ENCODE results near the gene AHCYL2.

- TF ChIP-seq, protein P1, sequence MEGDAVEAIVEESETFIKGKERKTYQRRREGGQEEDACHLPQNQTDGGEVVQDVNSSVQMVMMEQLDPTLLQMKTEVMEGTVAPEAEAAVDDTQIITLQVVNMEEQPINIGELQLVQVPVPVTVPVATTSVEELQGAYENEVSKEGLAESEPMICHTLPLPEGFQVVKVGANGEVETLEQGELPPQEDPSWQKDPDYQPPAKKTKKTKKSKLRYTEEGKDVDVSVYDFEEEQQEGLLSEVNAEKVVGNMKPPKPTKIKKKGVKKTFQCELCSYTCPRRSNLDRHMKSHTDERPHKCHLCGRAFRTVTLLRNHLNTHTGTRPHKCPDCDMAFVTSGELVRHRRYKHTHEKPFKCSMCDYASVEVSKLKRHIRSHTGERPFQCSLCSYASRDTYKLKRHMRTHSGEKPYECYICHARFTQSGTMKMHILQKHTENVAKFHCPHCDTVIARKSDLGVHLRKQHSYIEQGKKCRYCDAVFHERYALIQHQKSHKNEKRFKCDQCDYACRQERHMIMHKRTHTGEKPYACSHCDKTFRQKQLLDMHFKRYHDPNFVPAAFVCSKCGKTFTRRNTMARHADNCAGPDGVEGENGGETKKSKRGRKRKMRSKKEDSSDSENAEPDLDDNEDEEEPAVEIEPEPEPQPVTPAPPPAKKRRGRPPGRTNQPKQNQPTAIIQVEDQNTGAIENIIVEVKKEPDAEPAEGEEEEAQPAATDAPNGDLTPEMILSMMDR (IDR thresholded peaks at IDR 0.05; ENCODE audit: extremely low read depth in 1 of 2, insufficient read depth in 1 of 2, low read depth in 1 of 2, low read length in 2 of 2) = no peak
- TF ChIP-seq POLR2A (IDR thresholded peaks at IDR 0.05; ENCODE audit: low read depth, low read length) = no peak
- TF ChIP-seq MYC (IDR thresholded peaks at IDR 0.05; ENCODE audit: low read depth, low read length) = no peak
- no peak for TF ChIP-seq EZH2 (IDR thresholded peaks at IDR 0.05; ENCODE audit: borderline replicate concordance, low read depth, low read length, severe bottlenecking)
- no peak for TF ChIP-seq JUN (IDR thresholded peaks at IDR 0.05; ENCODE audit: borderline replicate concordance, insufficient read depth, insufficient read length, low read depth)
- TF ChIP-seq GATA2 (IDR thresholded peaks at IDR 0.05; ENCODE audit: insufficient read depth, insufficient read length, low read depth, low read length) = no peak
- TF ChIP-seq, protein P2, sequence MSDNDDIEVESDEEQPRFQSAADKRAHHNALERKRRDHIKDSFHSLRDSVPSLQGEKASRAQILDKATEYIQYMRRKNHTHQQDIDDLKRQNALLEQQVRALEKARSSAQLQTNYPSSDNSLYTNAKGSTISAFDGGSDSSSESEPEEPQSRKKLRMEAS (IDR thresholded peaks at IDR 0.05; ENCODE audit: insufficient read depth, insufficient read length) = no peak
Measured at GRCh38 chr7:129212596-129212995, 12.2 kb upstream of the AHCYL2 start.
